ENCODE data around the gene GRM3. TPM values are rescaled to one million over a fixed set of nuclear protein-coding genes. Genes with fewer than 3 reads are reported as not detected.

Gene GRM3
- polyA plus RNA-seq, 1 of the 3 experiments (the other 2 are of a cell fraction) = not detected

DNA sequence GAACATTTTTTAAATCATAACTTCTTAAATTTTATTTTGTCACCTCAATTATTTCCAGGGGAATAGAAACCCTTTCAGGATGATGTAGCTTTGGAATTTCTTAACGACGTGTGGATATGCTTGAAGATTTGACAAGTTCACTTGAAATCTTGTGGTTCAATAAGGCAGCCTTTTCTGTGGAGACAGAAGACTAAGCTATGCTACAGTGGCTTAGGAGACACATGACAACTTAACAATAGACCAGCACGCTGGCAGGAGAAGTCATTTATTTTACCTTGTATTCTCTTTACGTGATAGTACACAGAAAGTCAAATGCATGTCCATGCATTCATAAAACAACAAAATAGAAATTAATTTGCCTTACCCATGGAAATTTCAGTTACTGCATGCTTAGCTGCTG lies 181.6 kb downstream of the GRM3 start:
- Histone ChIP-seq H3K4me2 (no peak overlapping the region), H3K9me3 (no peaks in the 10 kb centered on the region), H3K9ac (no peak overlapping the region), H3K27ac (ENCODE audit: low read depth in 2 of 2, low read length in 1 of 2) (no peak overlapping the region), H3K27me3 (ENCODE audit: insufficient read depth) (no peaks in the 10 kb centered on the region), H3K4me1 (ENCODE audit: control insufficient read depth in 1 of 2, insufficient read depth in 2 of 2, low read depth in 1 of 2, low read length in 1 of 2) (no peaks in the 10 kb centered on the region), H3F3A (replicated peaks; ENCODE audit: insufficient read depth) (no peaks in the 10 kb centered on the region), H3K36me3 (replicated peaks in 1 of 2; ENCODE audit: control insufficient read depth in 1 of 2, insufficient read depth in 2 of 2, low read length in 1 of 2) (no peaks in the 10 kb centered on the region), H3K9me2 (no peaks in the 10 kb centered on the region), H2AFZ (ENCODE audit: low read depth) (no peak overlapping the region), H3K79me2 (ENCODE audit: insufficient read depth) (no peaks in the 10 kb centered on the region), H4K20me1 (ENCODE audit: insufficient read depth) (no peaks in the 10 kb centered on the region), H3K4me3 (ENCODE audit: low read depth in 2 of 2, low read length in 1 of 2) (no peak overlapping the region)
- 72% methylated on average over 4 of the region's 4 CpGs for WGBS (ENCODE audit: low lambda C conversion rate)
- ChIA-PET CTCF (interaction anchor here (0.7 to 4.5 kb wide), 3 partner anchors 10 to 22 kb away, joined by 3 to 46 read pairs (median 3); no protein-coding TSS in a partner anchor), POLR2A (no interaction called here)
- no peak for TF ChIP-seq NRF1 (IDR thresholded peaks at IDR 0.05; ENCODE audit: low read depth, low read length)
- TF ChIP-seq GABPA (IDR thresholded peaks at IDR 0.05; ENCODE audit: low read depth) = no peak
- no peak for TF ChIP-seq SIN3A (IDR thresholded peaks at IDR 0.05; ENCODE audit: borderline replicate concordance, low read depth, low read length)
- no peak for TF ChIP-seq NFIC (IDR thresholded peaks at IDR 0.05; ENCODE audit: borderline replicate concordance)
- TF ChIP-seq GATA2 (CRISPR knock-in tag; IDR thresholded peaks at IDR 0.05) = no peak
- TF ChIP-seq SMC3 (IDR thresholded peaks at IDR 0.05; ENCODE audit: low read depth, low read length) = no peak
- TF ChIP-seq RCOR1 (IDR thresholded peaks at IDR 0.05; ENCODE audit: low read length) = no peak
- no peak for TF ChIP-seq MEF2A (IDR thresholded peaks at IDR 0.05; ENCODE audit: borderline replicate concordance, low read depth)
- TF ChIP-seq, protein P1, sequence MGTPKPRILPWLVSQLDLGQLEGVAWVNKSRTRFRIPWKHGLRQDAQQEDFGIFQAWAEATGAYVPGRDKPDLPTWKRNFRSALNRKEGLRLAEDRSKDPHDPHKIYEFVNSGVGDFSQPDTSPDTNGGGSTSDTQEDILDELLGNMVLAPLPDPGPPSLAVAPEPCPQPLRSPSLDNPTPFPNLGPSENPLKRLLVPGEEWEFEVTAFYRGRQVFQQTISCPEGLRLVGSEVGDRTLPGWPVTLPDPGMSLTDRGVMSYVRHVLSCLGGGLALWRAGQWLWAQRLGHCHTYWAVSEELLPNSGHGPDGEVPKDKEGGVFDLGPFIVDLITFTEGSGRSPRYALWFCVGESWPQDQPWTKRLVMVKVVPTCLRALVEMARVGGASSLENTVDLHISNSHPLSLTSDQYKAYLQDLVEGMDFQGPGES (IDR thresholded peaks at IDR 0.05; ENCODE audit: low read depth, low read length) = no peak
- no peak for DNase-seq

DNA sequence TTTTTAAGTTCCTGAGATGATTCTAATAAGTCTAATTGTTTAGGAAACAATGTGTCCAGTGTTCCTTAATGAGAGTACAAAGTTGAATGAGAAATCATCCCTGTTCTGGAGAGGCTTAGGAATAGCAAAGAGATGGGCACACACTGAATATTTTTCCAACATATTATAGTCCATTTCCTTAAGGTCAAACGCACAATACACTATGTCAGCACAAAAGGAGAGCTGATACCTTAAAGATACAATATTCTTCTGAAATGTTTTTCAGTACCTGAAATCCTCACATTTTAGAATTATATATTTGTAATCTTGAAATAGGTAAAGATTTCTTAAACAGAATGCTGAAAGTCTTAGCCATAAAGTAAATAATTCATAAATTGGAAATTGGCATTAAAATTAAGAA lies 183.2 kb downstream of the GRM3 start:
- ChIA-PET POLR2A (no interaction called here), CTCF (interaction anchor here (1.4 to 4.5 kb wide), 2 partner anchors 12 to 20 kb away, joined by 4 to 46 read pairs; no protein-coding TSS in a partner anchor)
- no peak for TF ChIP-seq POLR2AphosphoS5 (IDR thresholded peaks at IDR 0.05; ENCODE audit: low read depth, low read length)
- no peak for TF ChIP-seq FOXM1 (IDR thresholded peaks at IDR 0.05; ENCODE audit: low read depth)
- no peak for TF ChIP-seq TCF12 (IDR thresholded peaks at IDR 0.05)
- TF ChIP-seq, protein P2, sequence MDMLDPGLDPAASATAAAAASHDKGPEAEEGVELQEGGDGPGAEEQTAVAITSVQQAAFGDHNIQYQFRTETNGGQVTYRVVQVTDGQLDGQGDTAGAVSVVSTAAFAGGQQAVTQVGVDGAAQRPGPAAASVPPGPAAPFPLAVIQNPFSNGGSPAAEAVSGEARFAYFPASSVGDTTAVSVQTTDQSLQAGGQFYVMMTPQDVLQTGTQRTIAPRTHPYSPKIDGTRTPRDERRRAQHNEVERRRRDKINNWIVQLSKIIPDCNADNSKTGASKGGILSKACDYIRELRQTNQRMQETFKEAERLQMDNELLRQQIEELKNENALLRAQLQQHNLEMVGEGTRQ (IDR thresholded peaks at IDR 0.05; ENCODE audit: borderline replicate concordance, low read depth, low read length) = no peak
- TF ChIP-seq FOSL2 (IDR thresholded peaks at IDR 0.05; ENCODE audit: borderline replicate concordance, low read depth) = no peak
- no peak for TF ChIP-seq RFX5 (IDR thresholded peaks at IDR 0.05; ENCODE audit: low read length)
- TF ChIP-seq RCOR1 (IDR thresholded peaks at IDR 0.05; ENCODE audit: low read length) = no peak
- no peak for TF ChIP-seq NFIC (IDR thresholded peaks at IDR 0.05; ENCODE audit: borderline replicate concordance)
- TF ChIP-seq EZH2phosphoT487 (IDR thresholded peaks at IDR 0.05; ENCODE audit: borderline replicate concordance, low read depth) = no peak
- TF ChIP-seq, protein P3, sequence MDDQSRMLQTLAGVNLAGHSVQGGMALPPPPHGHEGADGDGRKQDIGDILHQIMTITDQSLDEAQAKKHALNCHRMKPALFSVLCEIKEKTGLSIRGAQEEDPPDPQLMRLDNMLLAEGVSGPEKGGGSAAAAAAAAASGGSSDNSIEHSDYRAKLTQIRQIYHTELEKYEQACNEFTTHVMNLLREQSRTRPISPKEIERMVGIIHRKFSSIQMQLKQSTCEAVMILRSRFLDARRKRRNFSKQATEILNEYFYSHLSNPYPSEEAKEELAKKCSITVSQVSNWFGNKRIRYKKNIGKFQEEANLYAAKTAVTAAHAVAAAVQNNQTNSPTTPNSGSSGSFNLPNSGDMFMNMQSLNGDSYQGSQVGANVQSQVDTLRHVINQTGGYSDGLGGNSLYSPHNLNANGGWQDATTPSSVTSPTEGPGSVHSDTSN (IDR thresholded peaks at IDR 0.05) = no peak
- no peak for TF ChIP-seq MEF2A (IDR thresholded peaks at IDR 0.05; ENCODE audit: borderline replicate concordance, low read depth)
- no peak for TF ChIP-seq NRF1 (IDR thresholded peaks at IDR 0.05; ENCODE audit: low read depth, low read length)
- no peak for TF ChIP-seq SMC3 (IDR thresholded peaks at IDR 0.05; ENCODE audit: low read depth, low read length)
- TF ChIP-seq JUND (IDR thresholded peaks at IDR 0.05) = no peak
- no peak for TF ChIP-seq EP300 (IDR thresholded peaks at IDR 0.05; ENCODE audit: borderline replicate concordance in 1 of 2, low read depth in 1 of 2, low read length in 1 of 2)
- TF ChIP-seq TAF1 (IDR thresholded peaks at IDR 0.05; ENCODE audit: borderline replicate concordance, low read depth, low read length) = no peak
- Histone ChIP-seq H3K36me3 (replicated peaks in 1 of 2; ENCODE audit: control insufficient read depth in 1 of 2, insufficient read depth in 2 of 2, low read length in 1 of 2) (no peaks in the 10 kb centered on the region), H3K4me1 (ENCODE audit: control insufficient read depth in 1 of 2, insufficient read depth in 2 of 2, low read depth in 1 of 2, low read length in 1 of 2) (no peaks in the 10 kb centered on the region), H3K9me3 (no peaks in the 10 kb centered on the region), H3K9me2 (no peaks in the 10 kb centered on the region), H3F3A (replicated peaks; ENCODE audit: insufficient read depth) (no peaks in the 10 kb centered on the region), H3K4me3 (ENCODE audit: low read depth in 2 of 2, low read length in 1 of 2) (no peak overlapping the region), H3K27me3 (ENCODE audit: insufficient read depth) (no peaks in the 10 kb centered on the region), H4K20me1 (ENCODE audit: insufficient read depth) (no peaks in the 10 kb centered on the region), H2AFZ (ENCODE audit: low read depth) (no peak overlapping the region), H3K4me2 (no peak overlapping the region), H3K9ac (no peak overlapping the region), H3K27ac (ENCODE audit: low read depth in 2 of 2, low read length in 1 of 2) (no peak overlapping the region), H3K79me2 (ENCODE audit: insufficient read depth) (no peaks in the 10 kb centered on the region)
- DNase-seq = no peak
- 86% methylated on average over 1 of the region's 1 CpG for WGBS (ENCODE audit: low lambda C conversion rate)

Measured in SK-N-SH (cell line).